Adrenal gland (tissue), 12 donors: Measurements from ENCODE around the gene ANKS1A. TPM values are rescaled to one million over a fixed set of nuclear protein-coding genes. Genes with fewer than 3 reads are reported as not detected.

Experiments
- DNase-seq, 7 donors: peaks; one replicate each; pipeline ENCODE4 v3.0.0-alpha.2; 2019 to 2020
- H3K27ac ChIP-seq, 5 donors: fragments of 200-600 bp; sonication (generic) in 4 of 5; 1 replicate in 3 of 5; 2 replicates in 2 of 5; pipeline versions ENCODE4 v1.5.1 to v1.8.0; 2016 to 2020; ENCODE audit warnings: mild to moderate bottlenecking in 1 of 5
- H3K27me3 ChIP-seq: fragments of 200-600 bp; 2 replicates; pipeline ENCODE4 v1.8.0; 2021
- H3K36me3 ChIP-seq, 2 donors: fragments of 200-600 bp; replicated peaks in 1 of 2; 1 replicate in 1 of 2; 2 replicates in 1 of 2; pipeline versions ENCODE4 v1.5.1 to v1.8.0; 2018 to 2022
- H3K4me1 ChIP-seq, 2 donors: fragments of 200-600 bp; replicated peaks in 1 of 2; 1 replicate in 1 of 2; 2 replicates in 1 of 2; pipeline versions ENCODE4 v1.5.1 to v1.8.0; 2018 to 2021
- H3K4me3 ChIP-seq, 4 donors: fragments of 200-600 bp; sonication (generic) in 3 of 4; one replicate each; pipeline ENCODE4 v1.5.1; 2016 to 2018
- H3K9me3 ChIP-seq, 3 donors: fragments of 200-600 bp; sonication (generic) in 1 of 3; replicated peaks in 1 of 3; 1 replicate in 2 of 3; 2 replicates in 1 of 3; pipeline versions ENCODE4 v1.5.1 to v1.8.0; 2016 to 2021
- POLR2A ChIP-seq, 2 donors: fragments of 450-650 bp; IDR thresholded peaks; one replicate each; pipeline ENCODE4 v1.6.1; 2017; ENCODE audit warnings: antibody characterized with exemption in 2 of 2, mild to moderate bottlenecking in 2 of 2, moderate library complexity in 1 of 2
- WGBS, 4 donors: extraction: QIAGEN DNeasy Blood & Tissue Kit in 2 of 4; methylation state at CpG; one replicate each; pipeline versions ENCODE4 v1.1.5 to v1.1.7; 2013 to 2017; 5-methylcytosine and 5-hydroxymethylcytosine counted together
- intact Hi-C, 2 donors: fragments of 100-400 bp; cut with DNase I; formaldehyde crosslinking; loops; one replicate each; pipeline versions ENCODE4 v1.14.1 to v1.15.0; 2022 to 2023
- polyA plus RNA-seq, 3 donors: library from polyadenylated mRNA; stranded (reverse); fragments of 200-250 nt in 2 of 3; fragments of 350-450 nt in 1 of 3; fragmentation: Illumina TruSeq in 1 of 3; extraction: RNeasy Lipid Tissue Mini Kit (QIAGEN cat#74804) in 1 of 3; gene quantifications; one replicate each; pipeline ENCODE4 v1.2.3, GENCODE V29; 2013 to 2014
- total RNA-seq, 9 donors: library from RNA; depleted of rRNA in 4 of 9; stranded (reverse); fragments of >200 nt in 4 of 9; fragments of 120-200 nt in 1 of 9; fragmentation: NEBNext Ultra II Directional in 1 of 9; extraction: Animal tissue kit (Norgen Biotek cat#: 25700) in 1 of 9; gene quantifications; one replicate each; pipeline versions ENCODE4 v1.1.0 to v1.2.4, GENCODE V29; 2013 to 2023
- TF ChIP-seq, protein P1 (sequence below), 6 experiments: fragments of 450-650 bp in 4 of 6; fragments of 200-600 bp in 2 of 6; sonication (generic) in 1 of 6; IDR thresholded peaks; 1 replicate in 5 of 6; 2 replicates in 1 of 6; pipeline versions ENCODE4 v1.5.1 to v1.8.0; 2016 to 2021; ENCODE audit warnings: antibody characterized with exemption in 6 of 6, mild to moderate bottlenecking in 2 of 6, moderate library complexity in 1 of 6
- donor health status: healthy with polysubstance abuse.
- donor health status: Bipolar disorder and iron deficiency.
- donor health status: DM: yes; HTN: yes; CAD: no.
- donor health status: DM: no; HTN: no; CAD: no.
- donor health status: DM: no; HTN: no; CAD: no.
- donor health status: DM: yes; HTN: yes; CAD: no.

The ANKS1A gene
- total and polyA plus RNA-seq, 12 donors, result 11.7 to 68.0 (median 42.4) TPM

DNA sequence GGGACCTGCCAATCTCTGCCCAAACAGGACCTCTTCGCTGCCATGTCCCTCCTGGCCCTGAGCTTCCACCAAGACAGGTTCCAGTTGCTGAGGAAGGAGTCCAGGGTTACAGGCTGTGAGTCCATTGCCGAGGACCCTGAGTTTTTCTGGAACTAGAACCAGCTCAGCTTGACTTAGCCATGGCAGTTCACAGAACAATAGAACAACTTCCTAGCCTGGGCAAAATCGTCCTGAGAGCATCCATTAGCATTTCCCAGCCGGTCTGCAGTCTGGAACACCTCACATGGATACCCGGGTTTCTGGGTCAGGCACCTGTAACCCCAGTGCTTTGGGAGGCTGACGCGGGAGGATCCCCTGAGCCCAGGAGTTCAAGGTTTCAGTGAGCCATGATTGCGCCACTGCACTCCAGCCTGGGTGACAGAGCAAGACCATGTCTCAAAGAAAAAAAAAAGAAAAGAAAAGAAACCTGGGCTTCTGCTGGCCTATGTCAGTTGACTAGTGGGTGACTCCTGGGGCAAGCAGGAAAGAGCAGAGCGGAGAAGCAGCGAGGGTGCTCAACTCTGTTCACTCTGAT lies 161.8 kb downstream of the ANKS1A start:
- intact Hi-C loops, result no loop called here
- WGBS, 4 donors, result 51 to 70% (median 63%) methylated on average over 8 to 10 of the region's 10 CpGs
- Histone ChIP-seq H3K9me3 (no peaks in the 10 kb centered on the region), H3K27ac (peak overlapping the region in 4 of 5 donors; percentile 26 to 96 (median 70)), H3K36me3 (peaks cover 0 to 28% of the 10 kb centered on the region in 2 donors), H3K4me3 (no peak overlapping the region), H3K4me1 (peaks cover 47 to 74% of the 10 kb centered on the region in 2 donors), H3K27me3 (no peaks in the 10 kb centered on the region)
- DNase-seq, result peak in 5 of 7 donors; percentile 57 to 76 (median 66)
- TF ChIP-seq, protein P1, sequence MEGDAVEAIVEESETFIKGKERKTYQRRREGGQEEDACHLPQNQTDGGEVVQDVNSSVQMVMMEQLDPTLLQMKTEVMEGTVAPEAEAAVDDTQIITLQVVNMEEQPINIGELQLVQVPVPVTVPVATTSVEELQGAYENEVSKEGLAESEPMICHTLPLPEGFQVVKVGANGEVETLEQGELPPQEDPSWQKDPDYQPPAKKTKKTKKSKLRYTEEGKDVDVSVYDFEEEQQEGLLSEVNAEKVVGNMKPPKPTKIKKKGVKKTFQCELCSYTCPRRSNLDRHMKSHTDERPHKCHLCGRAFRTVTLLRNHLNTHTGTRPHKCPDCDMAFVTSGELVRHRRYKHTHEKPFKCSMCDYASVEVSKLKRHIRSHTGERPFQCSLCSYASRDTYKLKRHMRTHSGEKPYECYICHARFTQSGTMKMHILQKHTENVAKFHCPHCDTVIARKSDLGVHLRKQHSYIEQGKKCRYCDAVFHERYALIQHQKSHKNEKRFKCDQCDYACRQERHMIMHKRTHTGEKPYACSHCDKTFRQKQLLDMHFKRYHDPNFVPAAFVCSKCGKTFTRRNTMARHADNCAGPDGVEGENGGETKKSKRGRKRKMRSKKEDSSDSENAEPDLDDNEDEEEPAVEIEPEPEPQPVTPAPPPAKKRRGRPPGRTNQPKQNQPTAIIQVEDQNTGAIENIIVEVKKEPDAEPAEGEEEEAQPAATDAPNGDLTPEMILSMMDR (IDR thresholded peaks at IDR 0.05), result no peak
- TF ChIP-seq POLR2A (IDR thresholded peaks at IDR 0.05), result no peak

DNA sequence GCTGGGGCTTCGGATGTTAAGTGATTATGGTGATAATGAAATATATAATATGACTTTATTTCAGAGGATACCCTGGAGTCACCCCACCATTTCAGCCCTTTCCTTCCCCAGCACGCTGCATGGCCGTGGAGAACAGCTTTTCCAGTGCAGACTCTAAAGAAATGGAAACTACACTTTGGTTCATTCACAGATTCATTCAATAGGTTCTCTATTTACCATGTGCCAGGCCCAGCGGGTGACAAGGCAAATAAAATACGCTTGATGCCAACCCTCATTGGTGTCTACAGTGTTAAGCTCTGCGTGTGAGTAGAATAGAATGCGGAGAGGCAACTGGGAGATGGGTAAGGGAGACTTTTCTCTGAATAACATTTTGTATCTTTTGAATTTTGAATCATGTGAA lies 162.3 kb downstream of the ANKS1A start:
- WGBS, 4 donors, result 95 to 97% (median 96%) methylated on average over 7 of the region's 7 CpGs
- intact Hi-C loops, result no loop called here
- peaks cover 41 to 68% of the 10 kb centered on the region in 2 donors for H3K4me1 ChIP-seq
- H3K9me3 ChIP-seq, result no peaks in the 10 kb centered on the region
- H3K36me3 ChIP-seq, result peaks cover 0 to 30% of the 10 kb centered on the region in 2 donors
- no peaks in the 10 kb centered on the region for H3K27me3 ChIP-seq
- H3K4me3 ChIP-seq, result no peak overlapping the region
- H3K27ac ChIP-seq, result peak overlapping the region in 2 of 5 donors; percentile 15 to 93
- TF ChIP-seq POLR2A (IDR thresholded peaks at IDR 0.05), result no peak
- TF ChIP-seq, protein P1 (IDR thresholded peaks at IDR 0.05), result no peak
- no peak for DNase-seq

DNA sequence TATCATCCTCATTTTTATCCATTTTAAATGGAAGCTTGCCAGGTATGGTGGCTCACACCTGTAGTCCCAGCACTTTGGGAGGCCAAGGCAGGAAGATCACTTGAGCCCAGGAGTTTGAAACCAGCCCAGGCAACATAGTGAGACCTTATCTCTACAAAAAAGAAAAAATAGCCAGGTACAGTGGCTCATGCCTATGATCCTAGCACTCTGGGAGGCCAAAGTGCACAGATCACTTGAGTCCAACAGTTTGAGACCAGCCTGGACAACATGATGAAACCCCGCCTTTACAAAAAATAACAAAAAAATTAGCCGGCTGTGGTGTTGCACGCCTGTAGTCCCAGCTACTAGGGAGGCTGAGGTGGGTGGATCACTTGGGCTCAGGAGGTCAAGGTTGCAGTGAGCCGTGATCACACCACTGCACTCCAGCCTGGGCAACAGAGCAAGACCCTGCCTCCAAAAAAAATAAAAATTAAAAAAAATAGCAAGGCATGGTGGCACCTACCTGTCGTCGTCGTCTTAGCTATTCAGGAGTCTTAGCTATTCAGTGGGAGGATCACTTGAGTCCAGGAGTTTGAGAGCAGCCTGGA lies 163.0 kb downstream of the ANKS1A start:
- intact Hi-C loops, result no loop called here
- peaks cover 34 to 61% of the 10 kb centered on the region in 2 donors for H3K4me1 ChIP-seq
- WGBS, 4 donors, result 82 to 89% (median 86%) methylated on average over 7 of the region's 7 CpGs
- TF ChIP-seq, protein P1 (IDR thresholded peaks at IDR 0.05), result no peak
- TF ChIP-seq POLR2A (IDR thresholded peaks at IDR 0.05), result no peak
- no peak overlapping the region for H3K4me3 ChIP-seq
- H3K27me3 ChIP-seq, result no peaks in the 10 kb centered on the region
- peak overlapping the region in 1 of 5 donors; percentile 0 for H3K27ac ChIP-seq
- no peaks in the 10 kb centered on the region for H3K9me3 ChIP-seq
- DNase-seq, result no peak
- H3K36me3 ChIP-seq, result peaks cover 0 to 36% of the 10 kb centered on the region in 2 donors

DNA sequence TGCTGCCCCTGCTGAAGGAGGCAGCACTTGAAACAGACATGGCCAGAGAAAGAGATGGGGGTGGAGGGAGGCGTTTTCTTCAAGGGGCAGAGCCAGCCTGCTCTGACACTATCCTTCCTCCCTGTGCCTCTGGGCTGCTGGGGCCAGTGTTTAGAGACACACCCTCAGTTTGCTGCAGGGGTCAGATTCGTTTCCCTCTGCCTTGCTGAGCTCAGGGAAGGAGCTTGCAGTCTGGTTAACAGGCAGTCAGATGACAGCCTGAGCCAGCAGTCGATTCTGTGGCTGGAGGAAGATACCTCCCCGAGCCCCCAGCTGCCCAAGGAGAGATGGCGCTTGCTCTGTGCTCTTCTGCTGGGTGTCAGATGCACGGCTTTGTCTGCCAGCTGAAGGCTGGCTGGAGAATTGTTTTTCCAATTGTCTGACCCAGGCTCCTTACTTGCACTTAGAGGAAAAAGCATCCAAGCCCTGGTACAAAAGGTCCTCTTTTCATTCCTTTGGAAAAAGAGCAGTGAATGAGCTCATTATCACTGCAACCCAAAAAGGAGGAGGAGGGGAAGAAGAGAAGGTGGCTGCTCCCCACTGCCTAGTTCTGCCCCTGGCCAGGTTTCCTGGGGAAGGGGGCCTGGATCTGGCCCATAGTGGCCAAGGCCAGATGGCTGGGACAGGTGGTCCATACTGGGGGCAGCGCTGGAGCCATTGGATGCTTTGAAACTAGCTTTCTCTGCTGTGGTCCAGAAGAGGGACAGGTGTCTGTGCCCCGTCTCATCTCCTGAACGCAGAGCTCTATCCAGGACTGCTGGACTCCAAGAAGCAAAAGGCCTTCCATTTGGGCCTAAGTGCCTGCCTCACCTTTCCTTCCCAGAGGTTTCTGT lies 163.9 kb downstream of the ANKS1A start:
- WGBS, 4 donors, result 56 to 79% (median 63%) methylated on average over 5 to 9 of the region's 9 CpGs
- Histone ChIP-seq H3K9me3 (no peaks in the 10 kb centered on the region), H3K4me3 (no peak overlapping the region), H3K27ac (peak overlapping the region in 3 of 5 donors; percentile 12 to 70 (median 49)), H3K4me1 (peaks cover 26 to 53% of the 10 kb centered on the region in 2 donors), H3K36me3 (peaks cover 0 to 41% of the 10 kb centered on the region in 2 donors), H3K27me3 (no peaks in the 10 kb centered on the region)
- TF ChIP-seq, protein P1 (IDR thresholded peaks at IDR 0.05), result no peak
- TF ChIP-seq POLR2A (IDR thresholded peaks at IDR 0.05), result no peak
- DNase-seq, result peak in 5 of 7 donors; percentile 39 to 64 (median 48)
- intact Hi-C loops, result no loop called here
